Liver (tissue), 9 donors: ENCODE data around the gene SYNPO2. TPM values are rescaled to one million over a fixed set of nuclear protein-coding genes. Genes with fewer than 3 reads are reported as not detected.

Source experiments
- DNase-seq: peaks from one replicate; pipeline ENCODE4 v3.0.0-alpha.2; 2017; ENCODE audit warnings: low spot score
- H3K27ac ChIP-seq, 2 donors: one replicate each; pipeline ENCODE4 v1.7.0; 2013; ENCODE audit warnings: inconsistent platforms in 2 of 2, low read length in 2 of 2, control low read depth in 1 of 2, low read depth in 1 of 2, mild to moderate bottlenecking in 1 of 2
- H3K27me3 ChIP-seq, 4 donors: one replicate each; pipeline versions ENCODE4 v1.6.1 to v1.7.0; 2013; ENCODE audit warnings: low read length in 3 of 4, inconsistent platforms in 1 of 4, mild to moderate bottlenecking in 1 of 4, moderate library complexity in 1 of 4; ENCODE audit not compliant: control insufficient read depth in 4 of 4, insufficient read depth in 4 of 4
- H3K36me3 ChIP-seq, 4 donors: one replicate each; pipeline versions ENCODE4 v1.6.1 to v1.7.0; 2013; ENCODE audit warnings: low read length in 3 of 4, mild to moderate bottlenecking in 3 of 4, low read depth in 1 of 4, moderate library complexity in 1 of 4; ENCODE audit not compliant: control insufficient read depth in 4 of 4, insufficient read depth in 3 of 4
- H3K4me1 ChIP-seq, 4 donors: one replicate each; pipeline versions ENCODE4 v1.6.1 to v1.7.0; 2013; ENCODE audit warnings: low read length in 3 of 4, mild to moderate bottlenecking in 3 of 4, moderate library complexity in 1 of 4; ENCODE audit not compliant: control insufficient read depth in 4 of 4, insufficient read depth in 4 of 4
- H3K4me3 ChIP-seq, 3 donors: one replicate each; pipeline versions ENCODE4 v1.6.1 to v1.7.0; 2013; ENCODE audit warnings: low read length in 3 of 3, control low read depth in 1 of 3, low read depth in 1 of 3, mild to moderate bottlenecking in 1 of 3
- H3K9ac ChIP-seq, 2 donors: one replicate each; pipeline ENCODE4 v1.7.0; 2013; ENCODE audit warnings: low read length in 2 of 2, mild to moderate bottlenecking in 2 of 2, moderate library complexity in 2 of 2, control low read depth in 1 of 2, low read depth in 1 of 2
- H3K9me3 ChIP-seq, 4 donors: one replicate each; pipeline versions ENCODE4 v1.6.1 to v1.7.0; 2013; ENCODE audit warnings: low read length in 3 of 4; ENCODE audit not compliant: control insufficient read depth in 4 of 4
- ATF3 ChIP-seq: IDR thresholded peaks from 2 replicates; pipeline ENCODE4 v1.6.1; 2016; ENCODE audit warnings: antibody characterized with exemption
- EGR1 ChIP-seq, 2 donors: IDR thresholded peaks; 2 replicates each; pipeline ENCODE4 v1.6.1; 2016 to 2018; ENCODE audit warnings: antibody characterized with exemption in 2 of 2, low read depth in 2 of 2
- FOXA1 ChIP-seq: IDR thresholded peaks from 2 replicates; pipeline ENCODE4 v1.6.1; 2016; ENCODE audit warnings: antibody characterized with exemption
- FOXA2 ChIP-seq: IDR thresholded peaks from 2 replicates; pipeline ENCODE4 v1.6.1; 2016; ENCODE audit warnings: antibody characterized with exemption
- GABPA ChIP-seq, 2 donors: IDR thresholded peaks in 1 of 2; conservative IDR thresholded peaks in 1 of 2; 2 replicates each; pipeline ENCODE4 v1.6.1; 2016; ENCODE audit warnings: antibody characterized with exemption in 2 of 2, mild to moderate bottlenecking in 1 of 2, moderate library complexity in 1 of 2
- HNF4A ChIP-seq, 2 donors: conservative IDR thresholded peaks; 2 replicates each; pipeline ENCODE4 v1.6.1; 2016; ENCODE audit warnings: antibody characterized with exemption in 2 of 2, mild to moderate bottlenecking in 2 of 2
- HNF4G ChIP-seq: IDR thresholded peaks from 2 replicates; pipeline ENCODE4 v1.6.1; 2016; ENCODE audit warnings: antibody characterized with exemption
- JUND ChIP-seq, 2 donors: IDR thresholded peaks; 2 replicates each; pipeline ENCODE4 v1.6.1; 2016; ENCODE audit warnings: antibody characterized with exemption in 2 of 2
- NR2F2 ChIP-seq: IDR thresholded peaks from 2 replicates; pipeline ENCODE4 v1.6.1; 2016; ENCODE audit warnings: antibody characterized with exemption
- RAD21 ChIP-seq, 2 donors: IDR thresholded peaks; 2 replicates each; pipeline ENCODE4 v1.6.1; 2016; ENCODE audit warnings: antibody characterized with exemption in 2 of 2, mild to moderate bottlenecking in 2 of 2
- RXRA ChIP-seq, 2 donors: IDR thresholded peaks; 2 replicates each; pipeline ENCODE4 v1.6.1; 2017 to 2018; ENCODE audit warnings: antibody characterized with exemption in 2 of 2, mild to moderate bottlenecking in 1 of 2
- SP1 ChIP-seq: IDR thresholded peaks from 2 replicates; pipeline ENCODE4 v1.6.1; 2018; ENCODE audit warnings: antibody characterized with exemption, mild to moderate bottlenecking
- TAF1 ChIP-seq: conservative IDR thresholded peaks from 2 replicates; pipeline ENCODE4 v1.6.1; 2016; ENCODE audit warnings: antibody characterized with exemption, mild to moderate bottlenecking
- YY1 ChIP-seq: IDR thresholded peaks from 2 replicates; pipeline ENCODE4 v1.6.1; 2016; ENCODE audit warnings: antibody characterized with exemption, mild to moderate bottlenecking
- WGBS: extraction: QIAGEN DNeasy Blood & Tissue Kit; methylation state at CpG from one replicate; pipeline ENCODE4 v1.1.7; 2013; 5-methylcytosine and 5-hydroxymethylcytosine counted together
- polyA plus RNA-seq, 2 donors: library from polyadenylated mRNA; stranded (reverse) in 1 of 2; unstranded in 1 of 2; fragments of 200-250 nt in 1 of 2; fragments of >200 nt in 1 of 2; fragmentation: Nextera tagmentation in 1 of 2; extraction: Ambion mirVana in 1 of 2; gene quantifications; one replicate each; pipeline versions ENCODE4 v1.2.1 to v1.2.3, GENCODE V29; 2013 to 2015
- total RNA-seq, 2 donors: library from RNA; depleted of rRNA; stranded (reverse); fragments of >200 nt; gene quantifications; one replicate each; pipeline ENCODE4 v1.2.3, GENCODE V29; 2014
- TF ChIP-seq, protein P1 (sequence below): IDR thresholded peaks from 2 replicates; pipeline ENCODE4 v1.6.1; 2016; ENCODE audit warnings: antibody characterized with exemption
- TF ChIP-seq, protein P2 (sequence below): IDR thresholded peaks from 2 replicates; pipeline ENCODE4 v1.6.1; 2016; ENCODE audit warnings: antibody characterized with exemption, mild to moderate bottlenecking
- TF ChIP-seq, protein P3 (sequence below): fragments of 150-350 bp; IDR thresholded peaks from 2 replicates; pipeline ENCODE4 v1.5.1; 2017; ENCODE audit warnings: improper control_type of control experiment, low read depth, low read length; ENCODE audit not compliant: missing input control
- TF ChIP-seq, protein P4 (sequence below): IDR thresholded peaks from 2 replicates; pipeline ENCODE4 v1.6.1; 2016; ENCODE audit warnings: antibody characterized with exemption
- donor health status: healthy.
- donor health status: healthy.
- donor health status: healthy.
- donor health status: healthy.
- donor health status: healthy.

Gene SYNPO2
- total and polyA plus RNA-seq, 4 donors = 2.4 to 10.9 (median 3.4) TPM

- H3K27ac ChIP-seq = no peak overlapping the region
- H3K9me3 ChIP-seq = no peaks in the 10 kb centered on the region
- TF ChIP-seq HNF4G (no peak), ATF3 (no peak), NR2F2 (no peak), FOXA1 (no peak), EGR1 (IDR thresholded peaks at IDR 0.05; ENCODE audit: low read depth in 2 of 2) (no peak), SP1 (no peak), JUND (IDR thresholded peaks at IDR 0.05) (no peak), GABPA (IDR thresholded peaks at IDR 0.05 in 1 of 2, conservative IDR thresholded peaks at IDR 0.05 in 1 of 2) (no peak), RAD21 (IDR thresholded peaks at IDR 0.05) (no peak), FOXA2 (no peak), HNF4A (conservative IDR thresholded peaks at IDR 0.05) (no peak), TAF1 (no peak), YY1 (no peak), RXRA (IDR thresholded peaks at IDR 0.05) (no peak)
- TF ChIP-seq, protein P1, sequence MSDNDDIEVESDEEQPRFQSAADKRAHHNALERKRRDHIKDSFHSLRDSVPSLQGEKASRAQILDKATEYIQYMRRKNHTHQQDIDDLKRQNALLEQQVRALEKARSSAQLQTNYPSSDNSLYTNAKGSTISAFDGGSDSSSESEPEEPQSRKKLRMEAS = no peak
- TF ChIP-seq, protein P2, sequence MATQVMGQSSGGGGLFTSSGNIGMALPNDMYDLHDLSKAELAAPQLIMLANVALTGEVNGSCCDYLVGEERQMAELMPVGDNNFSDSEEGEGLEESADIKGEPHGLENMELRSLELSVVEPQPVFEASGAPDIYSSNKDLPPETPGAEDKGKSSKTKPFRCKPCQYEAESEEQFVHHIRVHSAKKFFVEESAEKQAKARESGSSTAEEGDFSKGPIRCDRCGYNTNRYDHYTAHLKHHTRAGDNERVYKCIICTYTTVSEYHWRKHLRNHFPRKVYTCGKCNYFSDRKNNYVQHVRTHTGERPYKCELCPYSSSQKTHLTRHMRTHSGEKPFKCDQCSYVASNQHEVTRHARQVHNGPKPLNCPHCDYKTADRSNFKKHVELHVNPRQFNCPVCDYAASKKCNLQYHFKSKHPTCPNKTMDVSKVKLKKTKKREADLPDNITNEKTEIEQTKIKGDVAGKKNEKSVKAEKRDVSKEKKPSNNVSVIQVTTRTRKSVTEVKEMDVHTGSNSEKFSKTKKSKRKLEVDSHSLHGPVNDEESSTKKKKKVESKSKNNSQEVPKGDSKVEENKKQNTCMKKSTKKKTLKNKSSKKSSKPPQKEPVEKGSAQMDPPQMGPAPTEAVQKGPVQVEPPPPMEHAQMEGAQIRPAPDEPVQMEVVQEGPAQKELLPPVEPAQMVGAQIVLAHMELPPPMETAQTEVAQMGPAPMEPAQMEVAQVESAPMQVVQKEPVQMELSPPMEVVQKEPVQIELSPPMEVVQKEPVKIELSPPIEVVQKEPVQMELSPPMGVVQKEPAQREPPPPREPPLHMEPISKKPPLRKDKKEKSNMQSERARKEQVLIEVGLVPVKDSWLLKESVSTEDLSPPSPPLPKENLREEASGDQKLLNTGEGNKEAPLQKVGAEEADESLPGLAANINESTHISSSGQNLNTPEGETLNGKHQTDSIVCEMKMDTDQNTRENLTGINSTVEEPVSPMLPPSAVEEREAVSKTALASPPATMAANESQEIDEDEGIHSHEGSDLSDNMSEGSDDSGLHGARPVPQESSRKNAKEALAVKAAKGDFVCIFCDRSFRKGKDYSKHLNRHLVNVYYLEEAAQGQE = no peak
- TF ChIP-seq, protein P3, sequence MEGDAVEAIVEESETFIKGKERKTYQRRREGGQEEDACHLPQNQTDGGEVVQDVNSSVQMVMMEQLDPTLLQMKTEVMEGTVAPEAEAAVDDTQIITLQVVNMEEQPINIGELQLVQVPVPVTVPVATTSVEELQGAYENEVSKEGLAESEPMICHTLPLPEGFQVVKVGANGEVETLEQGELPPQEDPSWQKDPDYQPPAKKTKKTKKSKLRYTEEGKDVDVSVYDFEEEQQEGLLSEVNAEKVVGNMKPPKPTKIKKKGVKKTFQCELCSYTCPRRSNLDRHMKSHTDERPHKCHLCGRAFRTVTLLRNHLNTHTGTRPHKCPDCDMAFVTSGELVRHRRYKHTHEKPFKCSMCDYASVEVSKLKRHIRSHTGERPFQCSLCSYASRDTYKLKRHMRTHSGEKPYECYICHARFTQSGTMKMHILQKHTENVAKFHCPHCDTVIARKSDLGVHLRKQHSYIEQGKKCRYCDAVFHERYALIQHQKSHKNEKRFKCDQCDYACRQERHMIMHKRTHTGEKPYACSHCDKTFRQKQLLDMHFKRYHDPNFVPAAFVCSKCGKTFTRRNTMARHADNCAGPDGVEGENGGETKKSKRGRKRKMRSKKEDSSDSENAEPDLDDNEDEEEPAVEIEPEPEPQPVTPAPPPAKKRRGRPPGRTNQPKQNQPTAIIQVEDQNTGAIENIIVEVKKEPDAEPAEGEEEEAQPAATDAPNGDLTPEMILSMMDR = no peak
- TF ChIP-seq, protein P4, sequence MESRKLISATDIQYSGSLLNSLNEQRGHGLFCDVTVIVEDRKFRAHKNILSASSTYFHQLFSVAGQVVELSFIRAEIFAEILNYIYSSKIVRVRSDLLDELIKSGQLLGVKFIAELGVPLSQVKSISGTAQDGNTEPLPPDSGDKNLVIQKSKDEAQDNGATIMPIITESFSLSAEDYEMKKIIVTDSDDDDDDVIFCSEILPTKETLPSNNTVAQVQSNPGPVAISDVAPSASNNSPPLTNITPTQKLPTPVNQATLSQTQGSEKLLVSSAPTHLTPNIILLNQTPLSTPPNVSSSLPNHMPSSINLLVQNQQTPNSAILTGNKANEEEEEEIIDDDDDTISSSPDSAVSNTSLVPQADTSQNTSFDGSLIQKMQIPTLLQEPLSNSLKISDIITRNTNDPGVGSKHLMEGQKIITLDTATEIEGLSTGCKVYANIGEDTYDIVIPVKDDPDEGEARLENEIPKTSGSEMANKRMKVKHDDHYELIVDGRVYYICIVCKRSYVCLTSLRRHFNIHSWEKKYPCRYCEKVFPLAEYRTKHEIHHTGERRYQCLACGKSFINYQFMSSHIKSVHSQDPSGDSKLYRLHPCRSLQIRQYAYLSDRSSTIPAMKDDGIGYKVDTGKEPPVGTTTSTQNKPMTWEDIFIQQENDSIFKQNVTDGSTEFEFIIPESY = no peak
- no peaks in the 10 kb centered on the region for H3K4me1 ChIP-seq
- H3K4me3 ChIP-seq = no peak overlapping the region
- WGBS = 62% methylated on average over 5 of the region's 5 CpGs
- no peaks in the 10 kb centered on the region for H3K27me3 ChIP-seq
- H3K36me3 ChIP-seq = no peaks in the 10 kb centered on the region
- no peak for DNase-seq
- no peak overlapping the region for H3K9ac ChIP-seq
Observed at GRCh38 chr4:118994030-118994429, 105.4 kb downstream of the SYNPO2 start.
